Pancreas (tissue), 10 donors: ENCODE measurements around the gene MTUS2. TPM values are rescaled to one million over a fixed set of nuclear protein-coding genes. Genes with fewer than 3 reads are reported as not detected.

ENCODE experiments used
- ATAC-seq, 4 donors: fragments of 200-7000 bp; cut with Tn5 transposase; one replicate each; pipeline versions ENCODE4 v1.8.0 to v1.9.1; 2020; ENCODE audit warnings: mild to moderate bottlenecking in 4 of 4, moderate library complexity in 4 of 4
- DNase-seq, 6 donors: peaks; one replicate each; pipeline ENCODE4 v3.0.0-alpha.2; 2020
- FAIRE-seq: peaks from 2 replicates; lab custom pipeline; 2012; peaks lifted over from hg19 to GRCh38; lab: Jason Lieb, UNC
- H3K27ac ChIP-seq, 4 donors: fragments of 200-600 bp; sonication (generic); 1 replicate in 3 of 4; 2 replicates in 1 of 4; pipeline versions ENCODE4 v1.5.0 to v1.8.0; 2020
- H3K27me3 ChIP-seq, 4 donors: fragments of 200-600 bp; one replicate each; pipeline ENCODE4 v1.8.0; 2021
- H3K36me3 ChIP-seq, 3 donors: fragments of 200-600 bp; sonication (generic) in 1 of 3; one replicate each; pipeline versions ENCODE4 v1.5.0 to v1.8.0; 2020 to 2021
- H3K4me1 ChIP-seq, 3 donors: fragments of 200-600 bp; one replicate each; pipeline ENCODE4 v1.8.0; 2021
- H3K4me3 ChIP-seq, 4 donors: fragments of 200-600 bp; sonication (generic) in 2 of 4; one replicate each; pipeline versions ENCODE4 v1.5.0 to v1.8.0; 2020 to 2021
- H3K9me3 ChIP-seq, 4 donors: fragments of 200-600 bp; one replicate each; pipeline ENCODE4 v1.8.0; 2021
- WGBS, 2 donors: extraction: QIAGEN DNeasy Blood & Tissue Kit; methylation state at CpG; one replicate each; pipeline ENCODE4 v1.1.7; 2013; 5-methylcytosine and 5-hydroxymethylcytosine counted together
- intact Hi-C, 3 donors: fragments of 100-400 bp; cut with DNase I; formaldehyde crosslinking; loops; one replicate each; pipeline versions ENCODE4 v1.11.1 to v1.14.2; 2022
- polyA plus RNA-seq, 2 donors: library from polyadenylated mRNA; stranded (reverse); fragments of 200-250 nt; gene quantifications; one replicate each; pipeline ENCODE4 v1.2.3, GENCODE V29; 2013
- total RNA-seq, 6 donors: library from RNA; stranded (reverse); fragmentation: NEBNext Ultra II Directional in 4 of 6; extraction: Animal tissue kit (Norgen Biotek cat#: 25700) in 4 of 6; gene quantifications; one replicate each; pipeline versions ENCODE4 v1.2.1 to v1.2.4, GENCODE V29; 2021 to 2023
- TF ChIP-seq, protein P1 (sequence below), 4 donors: fragments of 200-600 bp; sonication (generic) in 3 of 4; IDR thresholded peaks; one replicate each; pipeline versions ENCODE4 v1.5.0 to v1.8.0; 2021; ENCODE audit warnings: antibody characterized with exemption in 4 of 4
- donor health status: healthy with polysubstance abuse.
- donor health status: DM: no; HTN: no; CAD: no; lungs with moderate emphysema.
- donor health status: DM: no; HTN: no; CAD: no.
- donor health status: control.
- donor health status: control.
- donor health status: Bipolar disorder and iron deficiency.
- donor health status: DM: yes; HTN: yes; CAD: no.
- donor health status: DM: no; HTN: no; CAD: no.
- donor health status: DM: no; HTN: no; CAD: no.
- donor health status: DM: yes; HTN: yes; CAD: no.

Gene MTUS2
- total and polyA plus RNA-seq, 8 donors: 2.2 to 9.0 (median 4.8) TPM

DNA sequence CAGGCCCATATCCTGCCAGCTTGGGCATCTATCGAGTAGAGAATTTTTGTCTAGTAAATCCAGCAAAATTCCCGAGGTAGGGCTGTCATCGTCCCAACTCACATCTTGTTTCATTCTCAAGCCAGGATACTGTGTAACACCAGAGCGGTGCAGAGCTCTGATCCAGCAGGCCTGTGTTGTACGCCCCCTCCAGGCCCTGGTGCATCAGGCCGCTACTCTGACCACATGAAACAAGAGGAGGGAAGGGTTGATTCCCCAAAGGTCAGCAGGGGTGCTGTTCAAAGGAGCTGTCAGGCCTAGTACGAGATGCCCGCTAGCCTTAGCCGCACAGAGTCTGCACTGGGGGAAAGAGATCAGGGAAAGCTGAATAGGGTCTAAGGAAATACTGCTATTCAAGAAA, 499.3 kb downstream of the MTUS2 start:
- no peak for ATAC-seq
- no peak for FAIRE-seq
- H3K27ac ChIP-seq: no peak overlapping the region
- H3K9me3 ChIP-seq: no peaks in the 10 kb centered on the region
- H3K27me3 ChIP-seq: no peaks in the 10 kb centered on the region
- no peak overlapping the region for H3K4me3 ChIP-seq
- intact Hi-C loops: no loop called here
- DNase-seq: no peak
- H3K36me3 ChIP-seq: no peaks in the 10 kb centered on the region
- 68 to 71% methylated on average over 9 of the region's 9 CpGs for WGBS, 2 donors
- no peaks in the 10 kb centered on the region for H3K4me1 ChIP-seq
- TF ChIP-seq, protein P1, sequence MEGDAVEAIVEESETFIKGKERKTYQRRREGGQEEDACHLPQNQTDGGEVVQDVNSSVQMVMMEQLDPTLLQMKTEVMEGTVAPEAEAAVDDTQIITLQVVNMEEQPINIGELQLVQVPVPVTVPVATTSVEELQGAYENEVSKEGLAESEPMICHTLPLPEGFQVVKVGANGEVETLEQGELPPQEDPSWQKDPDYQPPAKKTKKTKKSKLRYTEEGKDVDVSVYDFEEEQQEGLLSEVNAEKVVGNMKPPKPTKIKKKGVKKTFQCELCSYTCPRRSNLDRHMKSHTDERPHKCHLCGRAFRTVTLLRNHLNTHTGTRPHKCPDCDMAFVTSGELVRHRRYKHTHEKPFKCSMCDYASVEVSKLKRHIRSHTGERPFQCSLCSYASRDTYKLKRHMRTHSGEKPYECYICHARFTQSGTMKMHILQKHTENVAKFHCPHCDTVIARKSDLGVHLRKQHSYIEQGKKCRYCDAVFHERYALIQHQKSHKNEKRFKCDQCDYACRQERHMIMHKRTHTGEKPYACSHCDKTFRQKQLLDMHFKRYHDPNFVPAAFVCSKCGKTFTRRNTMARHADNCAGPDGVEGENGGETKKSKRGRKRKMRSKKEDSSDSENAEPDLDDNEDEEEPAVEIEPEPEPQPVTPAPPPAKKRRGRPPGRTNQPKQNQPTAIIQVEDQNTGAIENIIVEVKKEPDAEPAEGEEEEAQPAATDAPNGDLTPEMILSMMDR (IDR thresholded peaks at IDR 0.05): no peak

GRCh38 chr13:29323954-29324353, 503.8 kb downstream of the MTUS2 start:
- Histone ChIP-seq H3K9me3 (no peaks in the 10 kb centered on the region), H3K27ac (no peak overlapping the region), H3K4me1 (no peaks in the 10 kb centered on the region), H3K27me3 (no peaks in the 10 kb centered on the region), H3K36me3 (no peaks in the 10 kb centered on the region), H3K4me3 (no peak overlapping the region)
- WGBS, 2 donors: 41 to 64% methylated on average over 9 of the region's 9 CpGs
- TF ChIP-seq, protein P1 (IDR thresholded peaks at IDR 0.05): no peak
- DNase-seq (no peak), FAIRE-seq (no peak), ATAC-seq (no peak)
- intact Hi-C loops: no loop called here

DNA sequence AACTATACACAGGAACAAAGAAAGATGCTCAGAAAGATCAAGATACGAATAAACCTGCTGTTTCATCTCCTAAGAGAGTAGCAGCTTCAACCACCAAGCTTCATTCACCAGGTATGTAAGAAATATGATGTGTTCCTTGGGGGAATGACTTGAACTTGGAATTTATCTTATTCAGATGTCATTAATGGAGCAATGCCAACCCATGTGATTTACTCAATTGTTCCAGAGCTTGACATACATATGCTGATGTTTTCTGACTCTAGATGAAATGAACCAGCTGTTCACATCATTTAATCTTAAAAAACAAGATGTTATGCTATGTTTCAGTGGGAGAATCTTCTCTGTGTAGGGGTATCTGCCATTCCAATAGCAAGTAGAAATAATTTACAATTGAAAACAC, 504.5 kb downstream of the MTUS2 start:
- no peak for FAIRE-seq
- H3K27me3 ChIP-seq: no peaks in the 10 kb centered on the region
- H3K4me1 ChIP-seq: no peaks in the 10 kb centered on the region
- WGBS, 2 donors: 68 to 84% methylated on average over 1 of the region's 1 CpG
- no peaks in the 10 kb centered on the region for H3K36me3 ChIP-seq
- no peak overlapping the region for H3K27ac ChIP-seq
- H3K4me3 ChIP-seq: no peak overlapping the region
- no peak for DNase-seq
- no peaks in the 10 kb centered on the region for H3K9me3 ChIP-seq
- no peak for ATAC-seq
- TF ChIP-seq, protein P1 (IDR thresholded peaks at IDR 0.05): no peak
- intact Hi-C loops: no loop called here

DNA sequence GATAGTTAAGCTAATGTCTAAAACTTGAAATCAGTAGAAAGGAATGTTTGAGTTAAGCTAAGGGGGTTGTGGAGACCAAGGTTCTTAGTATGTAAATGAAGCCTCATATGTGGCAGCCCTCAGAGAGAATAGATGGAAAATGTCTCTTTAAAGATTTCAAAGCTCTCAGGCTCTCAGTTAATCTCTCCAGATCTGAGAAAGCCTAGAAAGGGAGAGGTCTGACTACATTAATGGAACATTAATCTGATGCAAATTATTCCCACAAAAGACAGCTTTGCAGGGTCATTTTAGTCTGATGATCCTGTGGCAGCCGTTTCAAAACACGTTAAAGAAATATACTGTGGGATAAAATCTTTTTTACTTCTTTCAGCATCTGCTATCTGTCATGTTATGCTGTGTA, 508.4 kb downstream of the MTUS2 start:
- intact Hi-C loops: no loop called here
- TF ChIP-seq, protein P1 (IDR thresholded peaks at IDR 0.05): no peak
- Histone ChIP-seq H3K9me3 (no peaks in the 10 kb centered on the region), H3K4me3 (no peak overlapping the region), H3K4me1 (no peaks in the 10 kb centered on the region), H3K27me3 (no peaks in the 10 kb centered on the region), H3K36me3 (no peaks in the 10 kb centered on the region), H3K27ac (no peak overlapping the region)
- 17 to 75% methylated on average over 2 of the region's 2 CpGs for WGBS, 2 donors
- DNase-seq (no peak), FAIRE-seq (no peak), ATAC-seq (no peak)

- TF ChIP-seq, protein P1 (IDR thresholded peaks at IDR 0.05): no peak
- FAIRE-seq (no peak), DNase-seq (no peak), ATAC-seq (no peak)
- WGBS, 2 donors: 53 to 65% methylated on average over 7 of the region's 7 CpGs
- no peak overlapping the region for H3K27ac ChIP-seq
- no peaks in the 10 kb centered on the region for H3K4me1 ChIP-seq
- no peaks in the 10 kb centered on the region for H3K36me3 ChIP-seq
- no peak overlapping the region for H3K4me3 ChIP-seq
- no peaks in the 10 kb centered on the region for H3K9me3 ChIP-seq
- no peaks in the 10 kb centered on the region for H3K27me3 ChIP-seq
- intact Hi-C loops: no loop called here
These were observed 516.2 kb downstream of the MTUS2 start for GRCh38 chr13:29336356-29336755.
